Measurements from ENCODE around the gene DNAJC2.
A peak's percentile ranks its signal among the peaks of the same experiment; 100 is the strongest.

DNAJC2 gene

DNA sequence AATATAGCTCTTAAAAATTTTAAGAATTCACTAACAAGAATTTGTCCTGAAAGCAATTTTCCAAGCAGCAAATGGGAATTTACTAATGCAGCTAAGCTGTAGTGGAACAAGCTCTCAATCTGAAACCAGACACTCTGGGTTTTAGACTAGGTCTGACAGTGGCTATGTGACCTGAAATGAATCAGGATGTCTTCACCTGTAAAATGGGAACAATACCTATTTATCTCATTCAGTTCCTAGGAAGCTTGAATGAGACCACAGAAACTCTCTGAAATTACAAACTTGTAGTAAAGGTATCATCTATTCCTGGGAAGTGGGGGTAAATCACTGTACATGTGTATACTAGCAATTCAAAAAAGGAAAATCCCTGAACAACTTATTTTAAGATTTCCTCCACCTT lies 1.2 kb downstream of the DNAJC2 start:
- Histone ChIP-seq H3F3A (ENCODE audit: insufficient read depth, low read length) (no peaks in the 10 kb centered on the region), H3K9me2 (ENCODE audit: low read depth, low read length) (no peaks in the 10 kb centered on the region), H3K4me1 (ENCODE audit: insufficient read depth, low read length, severe bottlenecking) (peaks cover 28% of the 10 kb centered on the region), H3K4me3 (ENCODE audit: low read depth, low read length, poor library complexity, severe bottlenecking) (peak overlapping the region; percentile 70), H3K4me2 (ENCODE audit: low read length) (peak overlapping the region; percentile 80), H3K9me3 (ENCODE audit: low read length) (no peaks in the 10 kb centered on the region), H3K27me3 (ENCODE audit: insufficient read depth, low read length) (no peaks in the 10 kb centered on the region), H3K27ac (ENCODE audit: low read depth, low read length, poor library complexity, severe bottlenecking) (peak overlapping the region; percentile 50), H2AFZ (ENCODE audit: low read length) (no peak overlapping the region), H4K20me1 (ENCODE audit: insufficient read depth, low read length) (no peaks in the 10 kb centered on the region), H3K36me3 (ENCODE audit: insufficient read depth, low read length) (peaks cover 33% of the 10 kb centered on the region), H3K79me2 (ENCODE audit: insufficient read depth, low read length) (peaks cover 69% of the 10 kb centered on the region), H3K9ac (ENCODE audit: low read length) (peak overlapping the region; percentile 76)
- no peak for TF ChIP-seq EZH2 (IDR thresholded peaks at IDR 0.05; ENCODE audit: borderline replicate concordance, low read length)
- TF ChIP-seq, protein P1, sequence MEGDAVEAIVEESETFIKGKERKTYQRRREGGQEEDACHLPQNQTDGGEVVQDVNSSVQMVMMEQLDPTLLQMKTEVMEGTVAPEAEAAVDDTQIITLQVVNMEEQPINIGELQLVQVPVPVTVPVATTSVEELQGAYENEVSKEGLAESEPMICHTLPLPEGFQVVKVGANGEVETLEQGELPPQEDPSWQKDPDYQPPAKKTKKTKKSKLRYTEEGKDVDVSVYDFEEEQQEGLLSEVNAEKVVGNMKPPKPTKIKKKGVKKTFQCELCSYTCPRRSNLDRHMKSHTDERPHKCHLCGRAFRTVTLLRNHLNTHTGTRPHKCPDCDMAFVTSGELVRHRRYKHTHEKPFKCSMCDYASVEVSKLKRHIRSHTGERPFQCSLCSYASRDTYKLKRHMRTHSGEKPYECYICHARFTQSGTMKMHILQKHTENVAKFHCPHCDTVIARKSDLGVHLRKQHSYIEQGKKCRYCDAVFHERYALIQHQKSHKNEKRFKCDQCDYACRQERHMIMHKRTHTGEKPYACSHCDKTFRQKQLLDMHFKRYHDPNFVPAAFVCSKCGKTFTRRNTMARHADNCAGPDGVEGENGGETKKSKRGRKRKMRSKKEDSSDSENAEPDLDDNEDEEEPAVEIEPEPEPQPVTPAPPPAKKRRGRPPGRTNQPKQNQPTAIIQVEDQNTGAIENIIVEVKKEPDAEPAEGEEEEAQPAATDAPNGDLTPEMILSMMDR (IDR thresholded peaks at IDR 0.05; ENCODE audit: low read length): no peak

DNA sequence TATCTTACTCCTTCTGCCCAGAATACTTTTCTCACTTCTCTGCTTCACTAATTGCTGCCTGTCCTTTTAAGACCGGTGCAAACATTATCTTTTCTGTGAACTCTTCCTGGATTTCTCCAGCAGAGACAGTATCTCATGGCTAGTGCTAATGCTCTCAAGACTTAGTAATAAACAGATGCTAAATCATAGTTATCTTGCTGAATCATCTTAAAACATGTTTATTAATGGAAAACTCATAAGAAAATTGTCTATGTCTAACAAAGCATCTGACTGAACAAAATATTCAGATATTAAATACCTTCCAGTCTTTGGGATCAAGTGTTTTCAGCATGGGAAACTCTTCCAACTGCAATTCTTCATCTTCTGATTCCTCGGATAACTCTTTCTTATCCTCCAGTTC lies 3.1 kb downstream of the DNAJC2 start:
- Histone ChIP-seq H3K9me3 (ENCODE audit: low read length) (no peaks in the 10 kb centered on the region), H3K36me3 (ENCODE audit: insufficient read depth, low read length) (peaks cover 49% of the 10 kb centered on the region), H3K27ac (ENCODE audit: low read depth, low read length, poor library complexity, severe bottlenecking) (no peak overlapping the region), H3K4me1 (ENCODE audit: insufficient read depth, low read length, severe bottlenecking) (peaks cover 20% of the 10 kb centered on the region), H3K4me2 (ENCODE audit: low read length) (no peak overlapping the region), H3K79me2 (ENCODE audit: insufficient read depth, low read length) (peaks cover 55% of the 10 kb centered on the region), H3K9ac (ENCODE audit: low read length) (no peak overlapping the region), H3K4me3 (ENCODE audit: low read depth, low read length, poor library complexity, severe bottlenecking) (no peak overlapping the region), H3K9me2 (ENCODE audit: low read depth, low read length) (no peaks in the 10 kb centered on the region), H3F3A (ENCODE audit: insufficient read depth, low read length) (no peaks in the 10 kb centered on the region), H3K27me3 (ENCODE audit: insufficient read depth, low read length) (no peaks in the 10 kb centered on the region), H2AFZ (ENCODE audit: low read length) (no peak overlapping the region), H4K20me1 (ENCODE audit: insufficient read depth, low read length) (no peaks in the 10 kb centered on the region)
- TF ChIP-seq, protein P1 (IDR thresholded peaks at IDR 0.05; ENCODE audit: low read length): no peak
- no peak for TF ChIP-seq EZH2 (IDR thresholded peaks at IDR 0.05; ENCODE audit: borderline replicate concordance, low read length)

DNA sequence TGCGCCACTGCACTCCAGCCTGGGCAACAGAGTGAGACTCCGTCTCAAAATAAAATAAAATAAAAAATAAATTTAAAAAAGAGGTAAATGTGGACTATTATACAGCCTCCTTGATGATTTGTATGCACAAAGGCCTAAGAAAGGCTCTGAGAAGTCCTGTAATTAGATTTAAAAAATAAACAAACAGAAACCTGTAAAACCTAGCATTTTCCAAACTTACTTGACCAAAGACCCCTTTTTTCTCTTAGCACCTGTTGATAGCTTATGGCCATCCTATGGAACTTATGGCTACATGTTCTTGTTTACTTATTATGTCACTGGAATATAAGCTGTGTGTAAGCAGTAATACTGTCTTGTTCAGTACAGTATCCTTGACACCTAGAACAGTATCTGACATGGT lies 5.7 kb downstream of the DNAJC2 start:
- H3K4me3 ChIP-seq (ENCODE audit: low read depth, low read length, poor library complexity, severe bottlenecking): no peak overlapping the region
- H3K9me3 ChIP-seq (ENCODE audit: low read length): no peaks in the 10 kb centered on the region
- no peak overlapping the region for H3K4me2 ChIP-seq (ENCODE audit: low read length)
- H3K4me1 ChIP-seq (ENCODE audit: insufficient read depth, low read length, severe bottlenecking): peaks cover 10% of the 10 kb centered on the region
- H4K20me1 ChIP-seq (ENCODE audit: insufficient read depth, low read length): no peaks in the 10 kb centered on the region
- TF ChIP-seq EZH2 (IDR thresholded peaks at IDR 0.05; ENCODE audit: borderline replicate concordance, low read length): no peak
- TF ChIP-seq, protein P1 (IDR thresholded peaks at IDR 0.05; ENCODE audit: low read length): no peak
- H3K9me2 ChIP-seq (ENCODE audit: low read depth, low read length): no peaks in the 10 kb centered on the region
- no peak overlapping the region for H2AFZ ChIP-seq (ENCODE audit: low read length)
- H3K36me3 ChIP-seq (ENCODE audit: insufficient read depth, low read length): peaks cover 74% of the 10 kb centered on the region
- H3K9ac ChIP-seq (ENCODE audit: low read length): no peak overlapping the region
- H3F3A ChIP-seq (ENCODE audit: insufficient read depth, low read length): no peaks in the 10 kb centered on the region
- H3K79me2 ChIP-seq (ENCODE audit: insufficient read depth, low read length): peaks cover 45% of the 10 kb centered on the region
- no peaks in the 10 kb centered on the region for H3K27me3 ChIP-seq (ENCODE audit: insufficient read depth, low read length)
- no peak overlapping the region for H3K27ac ChIP-seq (ENCODE audit: low read depth, low read length, poor library complexity, severe bottlenecking)
